HFF-Myc (cell line): ENCODE measurements around the gene NAPSA.
"Not testable (repeated sequence)": the region's sequence is repeated elsewhere in the genome, so short reads cannot be mapped to it uniquely, and the experiment has no call there.

ENCODE experiments used
- DNase-seq: peaks from one replicate; pipeline ENCODE4 v3.0.0-alpha.2; 2011; ENCODE audit warnings: low read depth; ENCODE audit errors: extremely low read depth
- H3K4me3 ChIP-seq: replicated peaks from 2 replicates; pipeline ENCODE4 v1.5.1; 2011; ENCODE audit warnings: low read depth, mild to moderate bottlenecking, control low read depth, low read length
- CTCF ChIP-seq: IDR thresholded peaks from 2 replicates; pipeline ENCODE4 v1.5.1; 2012; ENCODE audit warnings: mild to moderate bottlenecking, low read depth, low read length, control low read depth; ENCODE audit errors: missing control alignments

Gene NAPSA

GRCh38 chr19:50352242-50352641 lies 13.2 kb downstream of the NAPSA start:
- no peak for DNase-seq
- TF ChIP-seq CTCF: no peak
- H3K4me3 ChIP-seq: no peak overlapping the region

- no peak overlapping the region for H3K4me3 ChIP-seq
- no peak for TF ChIP-seq CTCF
- no peak for DNase-seq
These were observed 16.0 kb downstream of the NAPSA start for GRCh38 chr19:50349277-50350057.

GRCh38 chr19:50347089-50347581 lies 18.3 kb downstream of the NAPSA start:
- not testable (repeated sequence) for H3K4me3 ChIP-seq, DNase-seq

- no peak for TF ChIP-seq CTCF
- no peak for DNase-seq
- H3K4me3 ChIP-seq: no peak overlapping the region
These were observed 20.6 kb downstream of the NAPSA start for GRCh38 chr19:50344661-50345318.

GRCh38 chr19:50341091-50341564 lies 24.3 kb downstream of the NAPSA start:
- H3K4me3 ChIP-seq: no peak overlapping the region
- no peak for DNase-seq
- TF ChIP-seq CTCF: no peak

- no peak for DNase-seq
- TF ChIP-seq CTCF: no peak
- no peak overlapping the region for H3K4me3 ChIP-seq
These were observed 25.1 kb downstream of the NAPSA start for GRCh38 chr19:50340331-50340730.

GRCh38 chr19:50337031-50337430 lies 28.4 kb downstream of the NAPSA start:
- DNase-seq: not testable (repeated sequence)

More at GRCh38 chr19:50337031-50337430, 28.4 kb downstream of the NAPSA start:
- not testable (repeated sequence) for H3K4me3 ChIP-seq
